GM18517 (cell line): ENCODE measurements around the gene VDAC1.
A peak's percentile ranks its signal among the peaks of the same experiment; 100 is the strongest.

Experiments
- ATAC-seq: cut with Tn5 transposase; IDR thresholded peaks from one replicate; pipeline ENCODE4 v1.9.1; 2021; ENCODE audit warnings: mild to moderate bottlenecking, moderate library complexity; ENCODE audit not compliant: unreplicated experiment

The VDAC1 gene

DNA sequence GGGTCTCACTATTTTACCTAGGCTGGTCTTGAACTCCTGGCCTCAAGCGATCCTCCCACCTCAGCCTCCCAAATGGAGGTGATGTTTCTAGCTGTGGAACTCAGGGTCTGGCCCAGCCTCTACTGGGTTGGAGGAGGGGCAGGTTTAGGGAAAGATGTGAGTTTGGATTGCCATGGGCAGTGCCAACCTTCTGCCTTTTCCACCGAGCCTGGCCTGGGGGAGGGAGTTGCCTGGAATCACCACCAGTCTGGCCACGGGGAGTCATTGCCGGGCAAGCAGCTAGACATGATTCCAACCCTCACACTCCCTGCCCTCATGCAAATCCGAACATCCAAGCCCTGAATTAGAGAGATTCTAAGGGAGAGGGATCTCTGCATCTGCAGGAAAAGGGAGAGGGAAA is 21.0 kb upstream of the VDAC1 start:
- ATAC-seq = no peak

DNA sequence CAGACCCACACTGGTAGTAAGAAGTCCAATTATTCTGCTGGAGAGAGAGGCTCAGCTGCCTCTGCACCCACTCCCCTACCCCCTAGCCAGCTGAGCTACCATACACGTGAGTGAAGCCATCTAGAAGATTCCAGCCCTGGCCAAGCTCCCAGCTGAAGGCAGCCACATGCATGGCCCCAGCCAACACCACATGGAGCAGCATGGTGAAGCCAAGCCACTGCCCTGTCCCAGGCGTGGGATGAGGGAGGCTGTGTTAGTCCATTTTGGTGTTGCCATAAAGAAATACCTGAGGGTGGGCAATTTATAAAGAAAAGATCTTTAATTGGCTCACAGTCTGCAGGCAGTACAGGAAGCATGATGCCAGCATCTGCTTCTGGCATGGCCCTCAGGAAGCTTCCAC is 20.0 kb upstream of the VDAC1 start:
- ATAC-seq = no peak

DNA sequence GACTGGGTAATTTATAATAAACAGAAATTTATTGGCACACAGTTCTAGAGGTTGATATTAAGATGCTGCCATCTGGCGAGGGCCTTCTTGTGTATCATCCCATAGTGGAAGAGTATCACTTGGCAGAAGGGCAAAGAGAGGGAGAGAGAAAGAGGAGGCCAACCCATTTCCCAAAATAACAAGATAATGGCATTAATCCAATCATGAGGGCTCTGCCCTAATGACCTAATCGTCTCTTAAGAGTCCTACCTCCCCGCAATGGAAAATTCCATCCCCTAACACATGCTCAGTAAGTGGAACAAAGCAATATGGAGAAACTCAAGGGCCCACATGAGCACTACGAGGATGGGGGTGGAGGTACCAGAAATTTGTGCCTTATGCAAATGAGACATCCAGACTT is 17.6 kb upstream of the VDAC1 start:
- ATAC-seq = no peak

DNA sequence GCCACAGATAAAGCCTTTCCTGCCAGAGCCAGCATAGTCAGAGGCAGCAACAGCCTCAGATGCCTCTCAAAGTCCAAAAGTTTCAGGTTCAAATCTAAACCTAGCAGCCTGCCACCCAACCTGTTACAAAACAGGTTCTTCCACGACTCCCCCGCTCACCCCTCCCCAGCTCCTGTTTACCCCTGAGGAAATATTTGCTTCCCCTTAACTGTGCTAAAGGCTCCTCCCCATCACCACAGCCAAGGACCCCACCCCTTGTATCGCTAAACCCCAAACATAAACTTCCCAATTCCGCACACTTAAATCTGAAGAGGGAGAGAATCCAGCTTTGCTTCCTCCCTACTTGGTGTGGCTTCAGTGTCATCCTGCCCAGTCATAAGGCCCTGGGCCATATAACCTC is 15.4 kb upstream of the VDAC1 start:
- ATAC-seq = no peak

DNA sequence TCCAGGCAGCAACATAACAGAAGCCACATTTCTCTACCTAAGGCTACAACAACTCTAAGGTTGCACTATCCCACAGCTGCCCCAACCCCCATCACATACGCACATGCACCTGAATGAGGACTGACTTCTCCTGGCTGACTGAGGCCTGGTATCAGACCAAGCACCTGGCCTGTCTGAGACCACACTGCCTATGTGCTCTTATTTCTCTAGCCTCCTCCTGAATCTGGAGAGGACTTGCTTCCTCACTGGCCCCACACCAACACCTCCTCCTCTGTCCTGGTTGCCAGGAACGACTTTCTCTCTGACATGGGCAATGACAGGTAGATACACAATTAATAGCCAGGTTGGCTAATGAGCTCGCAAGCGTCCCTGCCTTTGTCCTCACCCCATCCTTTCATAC is 14.9 kb upstream of the VDAC1 start:
- no peak for ATAC-seq

DNA sequence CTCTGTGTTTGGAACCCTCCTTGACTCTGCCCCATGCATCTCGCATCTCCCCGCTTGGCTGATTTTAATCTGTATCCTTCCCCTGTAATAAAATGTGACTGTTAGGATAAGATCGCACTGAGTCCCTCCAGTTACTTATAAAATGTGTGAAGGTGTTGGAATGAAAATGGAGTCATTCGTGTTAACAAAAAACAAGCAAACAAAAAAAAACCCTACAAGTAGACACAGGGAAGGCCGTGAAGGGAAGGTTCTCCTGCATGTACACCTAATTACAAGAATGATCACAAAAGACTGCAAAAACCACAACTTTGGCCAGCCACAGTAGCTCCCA is 14.2 kb upstream of the VDAC1 start:
- ATAC-seq = no peak

DNA sequence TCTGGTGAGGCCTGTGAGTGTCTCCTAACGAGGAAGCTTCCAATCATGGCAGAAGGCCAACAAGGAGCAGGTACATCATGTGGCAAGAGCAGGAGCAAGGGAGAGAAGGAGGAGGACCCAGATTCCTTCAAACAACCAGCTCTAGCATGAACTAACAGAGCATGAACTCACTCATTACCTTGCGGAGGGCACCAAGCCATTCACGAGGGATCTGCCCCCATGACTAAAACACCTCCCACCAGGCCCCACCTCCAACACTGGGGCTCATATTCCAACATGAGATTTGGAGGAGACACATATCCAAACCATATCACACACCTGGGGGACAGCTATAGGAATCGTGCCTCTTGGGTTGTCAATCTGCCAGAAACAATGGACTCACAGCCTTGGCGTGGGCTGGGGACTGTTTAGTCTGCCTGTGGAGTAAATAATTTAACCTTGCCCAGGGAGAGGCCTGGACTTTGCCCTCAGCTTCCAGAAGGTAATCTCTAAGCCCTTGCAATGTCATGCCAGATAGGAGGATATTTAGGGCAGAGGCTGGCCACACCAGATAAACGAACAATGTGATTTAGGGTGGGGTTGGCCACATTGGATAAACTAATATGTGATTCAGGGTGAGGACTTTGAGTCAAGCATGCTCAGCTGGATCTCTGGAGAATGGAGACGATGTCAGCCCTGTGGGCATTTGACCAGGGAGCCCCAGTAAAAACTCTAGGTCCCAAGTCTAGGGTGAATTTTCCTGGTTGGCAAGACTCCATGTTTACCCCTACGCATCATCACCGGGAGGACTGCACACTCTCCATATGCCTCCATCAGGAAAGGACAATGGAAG is 13.6 kb upstream of the VDAC1 start:
- ATAC-seq = no peak

DNA sequence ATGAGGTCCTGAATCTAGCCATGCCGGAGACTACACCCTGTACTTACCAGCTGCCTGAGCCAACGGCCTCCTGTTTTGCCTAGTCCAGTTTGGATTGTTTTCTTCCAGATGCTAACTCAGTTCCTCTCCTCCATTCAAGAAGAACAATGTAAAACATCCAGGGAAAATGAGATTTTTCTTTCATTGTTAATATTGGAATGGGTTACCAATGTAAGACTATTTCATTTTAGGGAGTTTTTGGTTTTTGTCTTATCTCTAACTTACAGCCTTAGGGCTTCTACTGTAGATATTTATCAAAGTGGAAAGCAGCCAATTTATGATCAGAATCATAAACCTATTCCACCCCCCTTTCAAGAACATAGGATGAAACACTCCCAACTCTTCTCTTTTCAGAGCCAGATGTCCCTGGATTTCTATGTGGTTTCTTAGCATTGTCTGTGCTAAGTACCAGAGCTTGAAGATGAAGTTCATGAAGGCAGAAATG is 3.5 kb upstream of the VDAC1 start:
- no peak for ATAC-seq

DNA sequence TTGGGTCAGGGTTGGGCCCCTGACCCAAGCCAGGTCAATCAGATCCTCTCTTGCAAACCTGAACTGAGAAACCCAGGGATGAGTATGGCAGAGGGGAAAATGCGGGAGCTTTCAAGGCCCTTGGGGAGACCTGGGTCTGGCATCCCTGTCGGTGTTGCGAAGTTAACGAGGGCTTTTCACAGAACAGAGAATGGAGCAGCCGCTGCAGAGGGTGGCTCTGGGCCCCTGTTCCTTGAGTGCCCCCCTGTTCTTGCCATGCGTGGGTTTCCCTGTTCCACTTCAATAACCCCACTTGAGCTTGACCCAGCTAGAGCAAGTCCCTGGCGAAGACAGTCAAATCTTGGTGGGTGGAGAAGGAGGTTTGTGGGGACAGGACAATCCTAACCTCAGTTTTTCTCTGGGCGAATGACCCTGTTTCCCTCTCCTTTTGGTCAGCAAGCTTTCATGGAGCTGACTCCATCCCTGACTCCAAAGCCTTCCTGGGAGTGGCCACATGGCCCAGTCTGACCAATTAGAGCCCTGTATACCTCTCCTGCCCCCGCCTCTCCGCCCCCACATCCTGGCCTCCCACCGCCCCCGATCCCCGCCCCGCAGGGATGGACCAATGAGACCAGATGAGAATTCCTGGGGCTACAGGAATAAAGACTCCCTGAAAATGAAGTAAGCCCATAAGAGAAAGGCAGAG is 2.9 kb upstream of the VDAC1 start:
- ATAC-seq = no peak

DNA sequence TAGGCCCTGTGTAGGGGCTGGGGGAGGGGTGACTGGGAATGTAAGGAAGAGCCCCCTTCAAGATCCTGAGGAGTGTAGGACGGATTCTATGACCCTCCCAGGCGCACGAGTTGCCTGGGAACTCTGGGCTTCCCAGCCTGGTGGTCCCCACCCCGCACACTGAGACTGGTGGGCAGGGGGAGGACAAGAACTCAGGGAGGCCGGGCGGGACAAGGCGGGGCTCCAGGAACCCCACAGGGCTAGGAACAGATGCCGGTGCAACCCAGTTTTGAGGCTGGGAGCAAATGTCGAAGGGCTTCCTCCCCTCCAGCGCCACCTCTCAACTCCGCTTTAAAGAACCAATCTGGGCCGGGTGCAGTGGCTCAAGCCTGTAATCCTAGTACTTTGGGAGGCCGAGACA is 1.3 kb upstream of the VDAC1 start:
- no peak for ATAC-seq

DNA sequence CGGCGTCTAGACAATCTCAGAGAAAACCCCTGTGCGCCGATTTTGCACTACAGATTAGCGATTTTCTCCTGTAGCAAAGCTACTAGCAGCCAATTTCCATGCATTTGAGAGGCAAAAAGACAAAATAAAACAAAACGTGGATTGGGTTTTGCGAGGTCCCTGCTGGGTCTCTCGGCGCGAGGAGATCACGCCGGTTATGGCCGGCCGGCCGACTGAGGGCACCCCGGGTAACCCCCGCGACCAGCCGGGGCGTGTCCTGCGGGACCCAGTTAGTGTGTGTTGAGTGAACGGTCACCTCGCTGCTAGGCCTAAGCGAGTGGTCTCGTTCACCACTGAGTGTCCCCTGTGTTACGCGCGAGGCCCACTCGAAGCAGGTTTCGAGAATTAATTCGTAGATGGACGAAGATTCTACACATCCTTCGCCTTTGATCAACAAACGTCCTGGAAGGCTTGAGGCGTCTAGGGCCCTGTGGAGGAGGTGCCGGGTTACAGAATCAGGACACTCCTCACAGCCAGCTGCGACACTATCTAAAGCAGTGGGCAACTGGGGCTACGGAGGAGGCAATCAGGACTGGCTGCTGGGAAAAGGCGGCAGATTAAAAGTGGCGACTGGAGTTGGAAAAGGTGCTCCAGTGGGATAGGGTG is 764 bp upstream of the VDAC1 start:
- no peak for ATAC-seq

DNA sequence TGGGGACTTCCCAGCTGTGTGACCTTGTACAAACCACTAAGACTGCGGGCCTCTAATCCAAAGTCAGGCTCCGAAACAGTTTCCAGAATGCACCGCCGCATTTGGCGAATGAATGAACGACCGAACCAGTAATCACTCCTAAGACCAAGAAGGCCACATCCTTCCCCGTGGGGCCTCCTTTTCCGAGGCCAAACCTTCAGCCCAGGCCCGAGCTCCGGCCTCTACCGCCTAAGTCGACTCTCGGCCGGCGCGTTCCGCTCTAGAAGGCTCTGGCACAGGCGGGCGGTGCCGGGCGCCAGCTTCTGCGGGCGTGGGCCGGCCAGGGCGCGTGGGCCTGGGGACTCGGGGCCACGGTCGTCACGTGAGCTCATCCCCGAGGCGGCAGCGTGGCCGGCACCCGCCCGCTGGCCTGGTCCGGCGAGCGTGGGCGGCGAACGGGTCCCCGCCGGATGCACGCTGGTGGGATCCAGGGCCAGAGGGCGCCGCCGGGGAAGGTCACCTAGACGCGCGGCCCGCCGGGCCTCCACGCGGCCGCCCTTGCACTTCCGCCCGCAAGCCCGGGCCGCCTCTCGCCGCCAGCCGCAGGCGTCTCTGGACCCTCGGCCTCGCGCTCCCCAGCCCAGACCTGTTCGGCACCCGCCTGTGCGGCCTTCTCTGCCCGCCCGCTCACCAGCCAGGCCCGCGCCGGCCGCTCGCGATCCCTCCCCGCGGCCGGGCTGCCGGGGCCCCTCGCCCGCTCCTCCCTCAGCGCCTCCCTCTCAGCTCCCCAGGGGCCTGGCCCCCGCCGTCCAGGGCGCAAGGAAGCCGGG is 754 bp downstream of the VDAC1 start:
- peak; percentile 33 for ATAC-seq

DNA sequence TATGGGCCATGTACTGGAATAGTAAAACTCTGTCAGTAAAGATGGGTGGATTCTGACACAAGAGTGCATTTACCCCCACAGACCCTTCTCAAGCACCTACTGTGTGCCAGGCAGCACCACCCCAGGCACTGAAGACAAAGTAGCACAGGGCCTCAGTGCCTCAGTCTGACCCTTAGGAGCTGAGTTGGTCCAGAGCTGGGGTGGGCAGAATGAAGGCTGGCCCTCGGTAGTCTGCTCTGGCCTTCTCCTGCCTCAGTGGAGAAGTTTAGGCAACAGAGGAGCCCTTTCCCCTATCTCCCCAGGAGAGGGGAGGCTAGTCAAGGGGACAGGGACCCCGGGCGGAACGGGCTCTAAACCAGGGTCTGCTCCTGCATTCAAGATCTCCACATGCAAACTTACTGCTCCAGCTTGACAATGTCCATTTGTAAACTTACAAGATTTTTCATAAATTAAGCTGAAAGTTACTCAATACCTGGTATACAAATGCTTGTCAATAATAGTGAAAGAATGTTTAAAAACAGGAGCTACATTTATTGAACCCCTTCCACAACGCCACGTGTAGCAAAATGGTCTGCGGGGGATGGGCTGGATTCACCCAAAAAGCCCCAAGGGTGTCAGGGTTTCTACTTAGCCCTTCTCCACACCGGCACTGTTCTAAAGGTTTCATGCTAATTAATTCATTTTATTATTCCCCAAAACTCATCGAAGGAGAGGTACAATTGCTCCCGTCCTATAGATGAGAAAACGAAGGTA is 1.5 kb downstream of the VDAC1 start:
- ATAC-seq = no peak

DNA sequence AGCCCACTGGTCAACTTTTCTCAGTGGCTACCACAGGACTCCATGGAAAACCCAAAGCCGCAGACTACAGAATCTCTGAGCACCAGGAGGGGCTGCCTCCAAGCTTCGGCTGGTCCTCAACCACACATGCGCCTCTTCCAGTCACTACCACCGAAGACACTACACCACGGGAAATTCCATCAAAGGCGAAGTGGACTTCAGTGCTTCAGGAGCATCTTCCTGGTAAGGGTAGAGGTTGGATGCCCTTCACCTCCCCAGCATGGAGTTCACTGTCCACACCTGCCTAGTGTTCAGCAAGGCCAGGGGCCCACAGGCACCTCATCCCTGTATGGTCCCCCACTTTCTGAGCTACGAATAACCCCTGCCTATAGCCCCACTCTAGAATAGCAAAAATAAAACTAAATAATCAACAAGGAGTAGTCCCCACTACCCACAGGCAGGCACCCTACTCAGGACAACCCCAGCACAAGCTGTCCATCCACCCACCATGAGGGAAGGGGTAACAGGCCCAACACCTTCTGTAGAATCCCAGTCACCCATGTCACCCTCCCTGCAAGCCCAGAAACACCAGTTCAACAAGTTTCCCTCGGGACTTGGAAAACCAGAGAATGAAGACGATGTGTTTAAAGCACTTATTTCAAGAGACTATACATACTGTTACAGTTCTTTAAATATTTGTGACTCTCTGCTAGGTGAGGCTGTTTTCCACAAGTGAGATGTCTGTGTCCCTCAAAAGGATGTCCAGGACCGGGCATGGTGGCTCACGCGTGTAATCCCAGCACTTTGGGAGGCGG is 2.6 kb downstream of the VDAC1 start:
- ATAC-seq = no peak

DNA sequence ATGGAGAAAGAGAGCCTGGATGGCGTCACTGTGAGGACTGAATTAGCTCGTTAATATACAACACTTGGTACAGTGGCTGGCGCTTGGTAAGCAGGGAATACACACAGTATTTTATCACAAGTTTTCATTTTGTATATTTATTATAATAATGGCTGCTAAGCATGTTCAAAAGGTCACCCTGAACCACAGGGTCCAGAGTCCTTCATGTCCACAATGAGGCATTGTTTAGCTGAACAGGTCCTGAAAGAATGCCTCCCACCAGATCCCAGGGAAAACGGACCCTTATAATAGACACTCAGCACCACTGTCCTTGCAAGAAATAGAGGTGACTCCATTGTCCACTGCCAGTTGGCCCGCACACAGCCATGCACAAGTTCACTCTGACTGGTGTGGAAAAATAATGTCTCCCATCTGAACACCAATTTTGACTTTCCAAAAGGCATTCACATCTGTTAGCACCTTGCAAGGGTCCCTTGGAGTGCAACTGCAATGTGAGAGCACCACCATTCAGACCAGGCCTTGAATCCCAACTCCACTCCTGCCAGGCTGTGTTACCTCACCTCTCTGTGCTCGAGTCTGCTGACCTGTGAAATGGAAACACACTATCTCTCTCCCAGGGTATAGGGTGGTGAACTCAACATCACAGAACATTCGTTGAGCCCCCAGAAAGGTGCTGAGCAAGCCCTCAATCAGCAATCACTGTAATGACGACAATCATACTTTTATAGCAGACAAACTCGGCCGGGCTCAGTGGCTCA is 3.9 kb downstream of the VDAC1 start:
- ATAC-seq = no peak

DNA sequence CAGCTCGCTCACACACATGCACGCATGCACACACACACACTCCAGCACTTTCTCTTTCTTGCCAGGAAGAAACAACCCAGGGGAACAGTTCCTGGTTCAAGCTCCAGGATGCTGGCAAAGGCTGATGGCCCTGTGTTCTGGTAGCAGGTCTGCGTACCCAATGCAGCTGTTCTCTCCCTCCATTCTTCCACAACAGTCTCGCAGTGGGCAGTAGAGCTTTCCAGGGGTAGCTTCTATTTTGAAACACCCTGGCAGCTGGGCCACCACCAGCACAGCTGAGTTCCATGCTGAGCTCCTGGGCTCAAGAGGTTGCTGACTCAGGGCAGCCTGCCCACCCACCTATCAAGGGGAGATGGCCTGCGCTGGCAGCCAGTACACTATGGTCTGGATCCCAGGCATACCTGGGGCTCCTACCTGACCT is 4.7 kb downstream of the VDAC1 start:
- no peak for ATAC-seq

DNA sequence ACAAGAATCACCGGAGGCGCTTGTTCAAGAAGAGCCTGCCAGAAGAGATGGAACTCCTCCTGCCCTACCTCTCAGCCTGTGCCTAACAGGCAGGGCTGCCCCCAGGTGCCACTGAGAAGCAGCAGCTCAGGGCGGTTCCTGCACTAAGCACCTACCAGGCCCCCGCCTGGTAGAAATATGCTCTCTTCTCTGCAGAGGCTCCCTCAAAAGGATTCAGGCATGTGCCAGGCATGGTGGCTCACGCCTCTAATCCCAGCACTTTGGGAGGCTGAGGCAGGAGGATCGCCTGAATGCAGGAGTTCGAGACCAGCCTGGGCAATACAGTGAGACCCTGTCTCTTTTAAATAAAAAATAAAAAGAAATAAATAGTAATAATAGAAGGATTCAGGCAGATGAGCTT is 6.0 kb downstream of the VDAC1 start:
- ATAC-seq = no peak

DNA sequence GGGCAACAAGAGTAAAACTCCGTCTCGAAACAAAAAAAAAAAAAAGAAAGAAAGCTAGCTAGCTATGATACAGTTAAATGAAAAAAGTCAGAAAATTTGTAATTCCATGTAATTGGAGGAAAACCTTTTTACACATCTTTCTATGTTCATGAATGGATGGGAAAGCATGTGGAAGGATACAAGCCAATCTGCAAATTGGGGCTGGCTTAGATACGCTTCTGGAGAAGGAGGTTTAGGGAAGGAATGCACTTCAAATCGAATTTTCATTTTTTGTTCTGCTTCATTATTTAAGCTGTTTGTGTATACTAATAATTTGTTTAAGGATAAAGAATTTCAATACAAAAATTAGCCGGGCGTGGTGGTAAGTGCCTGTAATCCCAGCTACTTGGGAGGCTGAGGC is 6.7 kb downstream of the VDAC1 start:
- no peak for ATAC-seq

DNA sequence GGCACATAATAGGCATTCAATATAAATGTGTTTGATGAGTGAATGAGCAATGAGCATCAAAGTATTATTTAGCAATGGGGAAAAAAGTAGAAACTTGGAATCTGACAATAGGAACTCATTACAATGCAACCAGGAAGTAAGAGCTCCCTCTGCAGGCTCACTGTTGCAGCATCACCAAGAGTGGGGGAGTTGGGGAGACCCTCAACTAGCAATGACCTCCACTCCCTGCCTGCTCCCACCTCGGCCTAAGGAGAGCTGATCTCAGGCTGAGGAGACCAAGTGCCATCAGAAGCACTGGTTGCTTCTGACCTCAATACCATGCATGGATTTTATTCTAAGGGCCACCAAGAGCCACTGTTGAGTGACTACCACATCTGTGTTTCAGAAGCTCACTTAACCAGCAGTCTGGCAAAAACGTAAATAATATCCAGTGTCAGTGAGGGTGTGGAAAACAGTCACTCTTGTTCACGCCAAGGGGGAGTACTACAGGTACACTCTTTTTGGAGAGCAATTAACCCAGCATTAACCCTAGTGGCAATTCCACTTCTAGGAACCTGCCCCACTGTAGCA is 8.0 kb downstream of the VDAC1 start:
- no peak for ATAC-seq
